Adipocyte (in vitro differentiated cells): ENCODE results near the gene LOXL4.

Experiments used
- DNase-seq: peaks from one replicate; pipeline ENCODE4 v3.0.0-alpha.2; 2015; ENCODE audit warnings: low read depth
- H3K27me3 ChIP-seq: replicated peaks from 2 replicates; pipeline ENCODE4 v1.7.0; 2013; ENCODE audit warnings: mild to moderate bottlenecking, low read length, moderate library complexity; ENCODE audit not compliant: control insufficient read depth, insufficient read depth
- H3K36me3 ChIP-seq: 2 replicates; pipeline ENCODE4 v1.7.0; 2013; ENCODE audit warnings: low read length, mild to moderate bottlenecking, moderate library complexity; ENCODE audit not compliant: control insufficient read depth, insufficient read depth, severe bottlenecking
- H3K4me1 ChIP-seq: 2 replicates; pipeline ENCODE4 v1.7.0; 2013; ENCODE audit warnings: mild to moderate bottlenecking, low read length, moderate library complexity; ENCODE audit not compliant: control insufficient read depth, insufficient read depth
- H3K4me3 ChIP-seq: 2 replicates; pipeline ENCODE4 v1.7.0; 2013; ENCODE audit warnings: mild to moderate bottlenecking, low read length, moderate library complexity
- H3K9ac ChIP-seq: 2 replicates; pipeline ENCODE4 v1.7.0; 2013; ENCODE audit warnings: mild to moderate bottlenecking, low read length, moderate library complexity
- H3K9me3 ChIP-seq: 2 replicates; pipeline ENCODE4 v1.7.0; 2013; ENCODE audit warnings: mild to moderate bottlenecking, low read length, moderate library complexity; ENCODE audit not compliant: control insufficient read depth

The LOXL4 gene

DNA sequence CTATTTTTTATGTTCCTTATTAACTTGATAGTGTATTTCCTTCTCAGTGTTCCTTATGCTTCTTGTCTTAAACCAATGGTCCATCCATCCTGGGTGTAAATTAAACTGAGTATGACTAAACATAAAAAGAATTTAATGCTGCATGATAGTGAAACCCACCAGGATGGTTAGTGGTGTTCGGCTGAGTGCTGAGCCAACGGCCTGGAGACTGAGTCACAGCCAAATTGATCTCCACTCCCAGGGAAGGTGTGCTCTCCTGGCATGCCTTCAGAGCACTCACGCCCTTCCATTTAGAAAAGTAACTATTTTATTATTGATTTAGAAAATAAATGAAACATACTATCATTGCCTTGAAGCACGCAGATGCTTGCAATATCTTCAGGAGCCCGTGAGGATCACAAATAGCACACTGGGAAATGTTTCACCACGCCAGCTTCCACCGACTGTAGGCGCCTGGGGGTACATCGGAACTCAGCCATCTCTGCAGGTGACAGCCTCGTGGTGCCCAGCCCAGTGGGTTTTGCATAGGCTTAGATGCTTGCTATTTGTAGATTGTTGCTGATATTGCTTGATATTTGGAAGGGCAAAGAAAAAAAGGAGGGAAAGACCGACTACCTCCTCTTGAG lies 40.0 kb upstream of the LOXL4 start:
- Histone ChIP-seq H3K4me1 (peaks cover 5% of the 10 kb centered on the region), H3K4me3 (no peak overlapping the region), H3K9ac (no peak overlapping the region), H3K9me3 (no peaks in the 10 kb centered on the region), H3K27me3 (peaks cover 13% of the 10 kb centered on the region), H3K36me3 (no peaks in the 10 kb centered on the region)
- DNase-seq = no peak

DNA sequence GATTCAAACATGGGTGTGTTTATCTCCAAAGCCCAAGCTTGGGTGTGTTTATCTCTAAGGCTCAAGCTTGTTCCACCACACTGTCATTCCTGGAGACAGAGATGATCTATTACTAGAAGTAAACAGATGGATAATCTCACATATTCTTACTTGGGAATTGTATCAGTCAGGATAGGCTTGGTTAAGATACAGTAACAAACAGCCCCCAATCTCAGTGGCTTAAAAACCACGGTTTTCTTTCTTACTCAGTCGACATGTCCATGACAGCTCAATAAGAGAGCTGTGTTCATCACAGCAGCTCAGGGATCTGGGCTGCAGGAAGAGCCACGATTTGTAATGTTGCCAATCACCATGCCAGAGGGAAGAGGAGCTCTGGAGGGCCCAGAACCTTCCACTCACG lies 38.5 kb upstream of the LOXL4 start:
- Histone ChIP-seq H3K27me3 (peaks cover 28% of the 10 kb centered on the region), H3K4me3 (no peak overlapping the region), H3K4me1 (peaks cover 5% of the 10 kb centered on the region), H3K9me3 (no peaks in the 10 kb centered on the region), H3K36me3 (no peaks in the 10 kb centered on the region), H3K9ac (no peak overlapping the region)
- DNase-seq = no peak

DNA sequence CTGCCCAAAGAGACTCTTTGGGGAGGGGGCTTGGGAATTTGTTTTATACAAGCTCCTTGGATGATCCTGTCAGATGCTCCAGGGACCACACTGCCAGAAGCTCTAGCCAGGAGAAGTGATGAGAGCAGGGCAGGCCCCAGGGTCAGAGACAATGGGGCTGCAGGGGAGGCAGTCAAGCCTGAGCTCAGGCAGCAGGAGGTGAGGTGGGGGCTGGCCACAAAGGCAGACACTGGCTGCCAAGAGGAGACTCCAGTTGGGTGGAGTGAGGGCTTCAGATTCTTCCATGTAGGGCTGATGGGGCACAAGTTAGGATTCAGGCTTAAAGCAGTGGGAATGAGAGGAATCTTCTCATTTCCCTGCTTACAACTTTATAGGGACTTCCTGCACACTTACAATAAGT lies 35.6 kb upstream of the LOXL4 start:
- no peak overlapping the region for H3K4me3 ChIP-seq
- no peaks in the 10 kb centered on the region for H3K9me3 ChIP-seq
- H3K36me3 ChIP-seq = no peaks in the 10 kb centered on the region
- DNase-seq = no peak
- H3K27me3 ChIP-seq = peaks cover 48% of the 10 kb centered on the region
- H3K4me1 ChIP-seq = no peaks in the 10 kb centered on the region
- no peak overlapping the region for H3K9ac ChIP-seq

DNA sequence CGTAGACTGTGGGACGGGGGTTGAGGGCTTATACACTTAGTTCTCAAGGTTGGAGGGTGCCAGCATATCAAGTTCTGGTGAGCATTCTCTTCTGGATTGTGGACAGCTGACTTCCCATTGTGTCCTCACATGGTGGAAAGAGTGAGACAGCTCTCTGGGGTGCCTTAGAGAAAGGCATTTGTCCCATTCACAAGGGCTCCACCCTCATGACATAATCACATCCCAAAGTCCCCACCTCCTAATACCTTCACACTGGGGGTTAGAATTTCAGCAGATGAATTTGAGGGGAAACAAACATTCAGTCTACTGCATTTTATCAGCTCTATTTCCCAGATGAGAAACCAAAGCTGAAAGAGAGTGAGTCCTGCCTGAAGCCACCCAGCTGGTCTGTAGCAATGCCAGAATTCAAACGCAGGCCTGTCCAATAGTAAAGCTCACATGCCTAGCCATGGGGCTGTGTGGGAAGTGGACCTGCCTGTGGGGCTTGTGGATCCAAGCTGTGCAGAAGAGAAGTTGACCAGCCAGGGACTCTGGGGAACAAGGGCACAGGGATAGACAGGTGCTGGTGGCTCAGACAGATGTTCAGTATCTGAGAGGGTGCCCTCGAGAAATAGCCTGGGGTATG lies 34.9 kb upstream of the LOXL4 start:
- no peaks in the 10 kb centered on the region for H3K36me3 ChIP-seq
- peaks cover 49% of the 10 kb centered on the region for H3K27me3 ChIP-seq
- H3K4me3 ChIP-seq = no peak overlapping the region
- H3K9ac ChIP-seq = no peak overlapping the region
- no peaks in the 10 kb centered on the region for H3K4me1 ChIP-seq
- H3K9me3 ChIP-seq = no peaks in the 10 kb centered on the region
- no peak for DNase-seq

DNA sequence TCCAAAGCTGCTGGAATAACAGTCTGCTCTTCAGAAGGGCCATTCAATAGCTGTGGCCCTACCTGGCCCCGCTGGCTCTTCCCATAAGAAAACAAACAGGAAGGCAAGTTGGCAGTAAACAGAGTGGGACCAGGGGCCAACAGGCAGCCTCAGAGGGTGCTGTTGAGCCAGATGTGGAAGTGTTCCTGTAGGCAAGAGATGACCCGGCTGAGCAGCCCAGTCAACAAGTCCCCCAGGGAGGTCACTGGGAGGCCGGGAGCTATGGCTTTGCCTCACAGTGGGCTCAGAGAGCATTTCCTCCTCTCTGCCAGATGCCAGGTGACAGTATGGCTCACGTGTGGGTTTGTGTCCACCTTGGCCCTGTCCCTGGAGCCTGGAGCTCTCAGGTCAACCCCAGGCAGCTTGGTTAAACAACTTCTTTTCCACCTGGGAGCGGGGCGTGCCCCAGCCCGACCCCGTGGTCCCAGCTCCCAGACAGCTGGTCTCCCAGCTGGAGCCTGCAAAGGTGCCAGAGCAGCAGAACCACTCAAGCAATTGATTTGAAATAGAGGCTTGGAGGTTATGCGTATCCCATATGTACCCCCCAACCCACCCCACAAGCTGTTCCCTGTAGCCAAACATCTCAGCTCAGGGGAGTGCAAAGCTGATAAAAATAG lies 33.8 kb upstream of the LOXL4 start:
- no peaks in the 10 kb centered on the region for H3K36me3 ChIP-seq
- no peak for DNase-seq
- H3K9me3 ChIP-seq = no peaks in the 10 kb centered on the region
- peaks cover 59% of the 10 kb centered on the region for H3K27me3 ChIP-seq
- no peaks in the 10 kb centered on the region for H3K4me1 ChIP-seq
- H3K4me3 ChIP-seq = no peak overlapping the region
- H3K9ac ChIP-seq = no peak overlapping the region

DNA sequence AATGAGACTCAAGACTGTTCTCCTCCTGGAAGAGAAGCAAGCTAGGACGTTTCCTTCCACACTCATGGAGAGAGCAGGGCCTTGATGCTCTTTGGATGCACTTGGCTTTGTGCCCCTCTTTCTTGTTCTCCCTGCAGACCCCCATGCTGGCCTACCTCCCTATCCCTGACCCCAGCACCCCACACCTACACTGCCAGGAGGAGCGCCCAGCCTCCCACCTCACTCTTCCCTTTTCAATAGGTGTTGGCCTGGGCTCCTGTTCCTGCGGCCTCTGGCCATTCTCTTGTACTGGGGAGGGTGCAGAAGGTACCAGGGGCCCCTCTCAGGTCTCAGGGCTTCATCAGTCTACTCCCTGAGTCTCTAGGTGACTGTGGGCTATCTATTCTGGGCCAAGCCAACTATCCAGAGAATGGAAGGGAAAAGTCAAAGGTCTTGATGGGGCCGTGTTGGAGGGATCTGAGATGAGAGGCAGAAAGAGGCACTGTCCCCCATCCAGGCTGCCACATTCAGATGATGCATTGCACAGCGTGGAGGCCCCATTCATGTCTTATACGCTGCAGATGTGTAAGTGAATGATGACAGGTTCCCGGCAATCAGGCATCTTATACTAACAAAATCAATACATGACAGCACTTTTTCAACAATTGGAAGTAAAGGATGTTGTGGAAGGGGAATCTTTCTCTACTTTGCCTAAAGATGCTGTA lies 32.7 kb upstream of the LOXL4 start:
- Histone ChIP-seq H3K4me3 (no peak overlapping the region), H3K36me3 (no peaks in the 10 kb centered on the region), H3K9me3 (no peaks in the 10 kb centered on the region), H3K27me3 (peaks cover 65% of the 10 kb centered on the region), H3K9ac (no peak overlapping the region), H3K4me1 (peaks cover 8% of the 10 kb centered on the region)
- DNase-seq = no peak

DNA sequence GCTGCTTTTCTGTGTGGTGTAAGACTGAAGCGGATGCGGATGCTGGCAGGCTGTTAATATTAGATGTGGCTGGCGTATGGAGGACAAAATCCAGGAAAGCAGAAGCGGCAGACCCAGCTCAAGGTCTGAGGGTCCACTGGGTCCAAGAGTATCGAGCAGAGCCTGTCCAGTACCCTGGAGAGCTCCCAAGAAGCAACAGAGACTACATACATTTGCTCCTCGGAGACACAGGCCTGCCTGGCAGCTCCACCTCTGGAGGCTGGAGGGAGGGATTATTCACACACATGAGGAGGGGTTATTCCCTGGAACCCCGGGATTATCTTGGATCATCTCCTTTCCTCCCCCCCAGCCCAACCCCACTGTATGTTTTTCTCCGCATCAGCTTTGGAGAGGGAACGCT lies 31.3 kb upstream of the LOXL4 start:
- Histone ChIP-seq H3K9ac (no peak overlapping the region), H3K27me3 (peaks cover 64% of the 10 kb centered on the region), H3K4me3 (no peak overlapping the region), H3K36me3 (no peaks in the 10 kb centered on the region), H3K4me1 (peaks cover 9% of the 10 kb centered on the region), H3K9me3 (no peaks in the 10 kb centered on the region)
- peak; percentile 29 for DNase-seq

DNA sequence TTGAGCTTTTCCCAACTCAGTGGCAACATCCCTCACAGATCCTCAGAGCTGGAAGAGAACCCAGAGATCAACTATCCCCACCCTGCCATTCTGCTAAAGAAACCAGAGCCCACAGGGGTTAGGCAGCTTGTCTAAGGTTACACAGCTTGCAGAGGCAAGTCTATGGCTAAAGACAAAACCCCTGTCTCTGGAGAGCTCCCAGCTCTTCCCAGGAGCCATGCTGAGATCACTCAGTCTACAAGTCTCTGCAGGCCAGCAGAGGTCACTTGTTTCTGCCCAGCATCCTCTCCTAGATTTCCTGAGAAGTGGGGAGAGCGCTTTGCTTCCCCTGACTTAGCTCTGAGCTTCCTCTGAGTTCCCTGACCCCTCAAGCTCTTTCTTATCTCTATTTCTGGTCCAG lies 28.5 kb upstream of the LOXL4 start:
- Histone ChIP-seq H3K4me3 (no peak overlapping the region), H3K9me3 (no peaks in the 10 kb centered on the region), H3K9ac (no peak overlapping the region), H3K4me1 (peaks cover 9% of the 10 kb centered on the region), H3K27me3 (peaks cover 45% of the 10 kb centered on the region), H3K36me3 (no peaks in the 10 kb centered on the region)
- no peak for DNase-seq

DNA sequence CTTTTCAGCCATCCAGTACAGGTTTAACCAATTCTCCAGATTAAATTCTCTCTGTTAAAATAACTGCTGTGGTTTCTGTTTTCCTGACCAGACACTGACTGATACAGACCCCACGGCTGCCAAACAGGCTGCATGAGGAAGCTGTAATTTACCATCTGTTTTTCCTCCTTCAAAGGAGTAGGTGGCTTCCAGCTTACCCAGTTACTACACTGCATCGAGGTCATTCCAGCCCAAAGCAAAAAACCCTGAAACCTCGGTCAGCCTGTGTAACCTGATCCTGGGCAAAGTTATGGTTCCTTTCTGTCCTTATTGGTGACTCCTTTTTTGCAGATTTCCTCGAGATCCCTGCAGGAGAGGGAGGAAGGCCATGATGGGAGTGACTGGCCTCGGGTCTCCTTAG lies 27.9 kb upstream of the LOXL4 start:
- no peaks in the 10 kb centered on the region for H3K36me3 ChIP-seq
- H3K4me1 ChIP-seq = peaks cover 9% of the 10 kb centered on the region
- DNase-seq = peak; percentile 63
- H3K9ac ChIP-seq = no peak overlapping the region
- no peak overlapping the region for H3K4me3 ChIP-seq
- H3K27me3 ChIP-seq = peaks cover 39% of the 10 kb centered on the region
- no peaks in the 10 kb centered on the region for H3K9me3 ChIP-seq

DNA sequence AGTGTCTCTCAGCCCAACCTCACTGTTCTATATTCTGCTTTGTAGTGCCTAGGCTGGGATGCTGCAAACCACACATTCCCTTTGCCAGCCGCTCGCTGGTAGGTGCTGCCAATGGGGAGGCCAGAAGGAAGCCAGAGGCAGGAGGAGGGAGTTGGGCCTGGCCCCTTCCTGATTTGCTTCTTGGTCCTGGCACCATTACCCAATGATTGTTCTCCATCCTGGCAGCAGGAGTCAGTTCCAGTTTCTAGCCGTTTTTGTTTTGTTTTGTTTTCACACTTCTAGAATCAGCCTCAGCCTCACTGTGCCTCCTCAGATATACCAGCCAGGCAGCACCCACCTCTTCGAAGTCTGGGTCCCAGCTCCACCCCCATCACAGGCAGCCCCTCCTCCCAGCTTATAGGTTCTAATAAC lies 27.4 kb upstream of the LOXL4 start:
- no peak for DNase-seq
- Histone ChIP-seq H3K9me3 (no peaks in the 10 kb centered on the region), H3K36me3 (no peaks in the 10 kb centered on the region), H3K4me3 (no peak overlapping the region), H3K4me1 (peaks cover 9% of the 10 kb centered on the region), H3K27me3 (peaks cover 34% of the 10 kb centered on the region), H3K9ac (no peak overlapping the region)

DNA sequence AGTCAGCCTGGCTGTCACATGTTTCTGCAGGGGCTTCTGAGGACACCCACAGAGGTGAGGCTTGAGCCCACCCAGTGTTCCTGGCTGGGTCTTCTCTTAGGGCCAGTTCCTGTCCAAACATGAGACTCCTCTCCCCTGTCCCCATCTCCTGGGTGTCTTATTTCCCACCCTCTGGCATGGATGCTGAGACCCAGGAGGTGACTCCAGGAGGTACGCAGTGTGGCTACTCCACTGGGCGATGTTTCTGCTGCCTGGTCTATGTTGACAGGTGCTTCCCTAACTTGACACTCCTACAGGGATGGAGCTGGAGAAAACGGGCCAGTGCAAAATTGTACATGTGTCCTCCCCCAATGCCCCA lies 26.3 kb upstream of the LOXL4 start:
- H3K4me1 ChIP-seq = peaks cover 9% of the 10 kb centered on the region
- H3K4me3 ChIP-seq = no peak overlapping the region
- no peaks in the 10 kb centered on the region for H3K36me3 ChIP-seq
- H3K9me3 ChIP-seq = no peaks in the 10 kb centered on the region
- no peak overlapping the region for H3K9ac ChIP-seq
- peaks cover 32% of the 10 kb centered on the region for H3K27me3 ChIP-seq
- DNase-seq = no peak
